Measurements from ENCODE around the gene S100A16.

S100A16 gene

DNA sequence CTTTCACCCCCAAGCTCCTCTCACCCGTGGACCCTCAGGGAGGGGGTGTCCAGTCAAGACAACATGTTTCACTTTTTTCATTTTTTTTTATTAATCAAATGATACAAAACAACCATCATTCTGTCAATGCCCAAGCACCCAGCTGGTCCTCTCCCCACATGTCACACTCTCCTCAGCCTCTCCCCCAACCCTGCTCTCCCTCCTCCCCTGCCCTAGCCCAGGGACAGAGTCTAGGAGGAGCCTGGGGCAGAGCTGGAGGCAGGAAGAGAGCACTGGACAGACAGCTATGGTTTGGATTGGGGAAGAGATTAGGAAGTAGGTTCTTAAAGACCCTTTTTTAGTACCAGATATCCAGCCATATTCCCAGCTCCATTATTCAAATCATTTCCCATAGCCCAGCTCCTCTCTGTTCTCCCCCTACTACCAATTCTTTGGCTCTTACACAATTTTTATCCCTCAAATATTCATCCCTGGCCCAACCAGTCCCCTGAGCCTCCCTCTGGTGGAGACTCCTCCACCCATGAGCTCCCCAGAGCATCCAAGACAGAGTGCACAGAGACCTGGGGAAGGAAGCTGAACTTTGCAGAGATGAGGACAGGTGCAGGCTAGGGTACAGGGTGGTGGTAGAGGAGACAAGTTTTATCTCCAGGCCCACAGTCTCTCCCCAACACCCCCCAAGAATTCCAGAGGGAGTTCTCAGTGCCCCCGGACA, 1.4 kb upstream of the S100A16 start:
- H3K27me3 ChIP-seq (ENCODE audit: insufficient read depth, low read depth, severe bottlenecking): no peaks in the 10 kb centered on the region
- TF ChIP-seq, protein P1, sequence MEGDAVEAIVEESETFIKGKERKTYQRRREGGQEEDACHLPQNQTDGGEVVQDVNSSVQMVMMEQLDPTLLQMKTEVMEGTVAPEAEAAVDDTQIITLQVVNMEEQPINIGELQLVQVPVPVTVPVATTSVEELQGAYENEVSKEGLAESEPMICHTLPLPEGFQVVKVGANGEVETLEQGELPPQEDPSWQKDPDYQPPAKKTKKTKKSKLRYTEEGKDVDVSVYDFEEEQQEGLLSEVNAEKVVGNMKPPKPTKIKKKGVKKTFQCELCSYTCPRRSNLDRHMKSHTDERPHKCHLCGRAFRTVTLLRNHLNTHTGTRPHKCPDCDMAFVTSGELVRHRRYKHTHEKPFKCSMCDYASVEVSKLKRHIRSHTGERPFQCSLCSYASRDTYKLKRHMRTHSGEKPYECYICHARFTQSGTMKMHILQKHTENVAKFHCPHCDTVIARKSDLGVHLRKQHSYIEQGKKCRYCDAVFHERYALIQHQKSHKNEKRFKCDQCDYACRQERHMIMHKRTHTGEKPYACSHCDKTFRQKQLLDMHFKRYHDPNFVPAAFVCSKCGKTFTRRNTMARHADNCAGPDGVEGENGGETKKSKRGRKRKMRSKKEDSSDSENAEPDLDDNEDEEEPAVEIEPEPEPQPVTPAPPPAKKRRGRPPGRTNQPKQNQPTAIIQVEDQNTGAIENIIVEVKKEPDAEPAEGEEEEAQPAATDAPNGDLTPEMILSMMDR (IDR thresholded peaks at IDR 0.05; ENCODE audit: low read depth, low read length): no peak
- no peak for DNase-seq
- no peaks in the 10 kb centered on the region for H3K9me3 ChIP-seq (ENCODE audit: severe bottlenecking)
- H3K36me3 ChIP-seq: peaks cover 19% of the 10 kb centered on the region
- H3K4me3 ChIP-seq (ENCODE audit: low read depth, low read length): no peak overlapping the region
- H3K27ac ChIP-seq: no peak overlapping the region

DNA sequence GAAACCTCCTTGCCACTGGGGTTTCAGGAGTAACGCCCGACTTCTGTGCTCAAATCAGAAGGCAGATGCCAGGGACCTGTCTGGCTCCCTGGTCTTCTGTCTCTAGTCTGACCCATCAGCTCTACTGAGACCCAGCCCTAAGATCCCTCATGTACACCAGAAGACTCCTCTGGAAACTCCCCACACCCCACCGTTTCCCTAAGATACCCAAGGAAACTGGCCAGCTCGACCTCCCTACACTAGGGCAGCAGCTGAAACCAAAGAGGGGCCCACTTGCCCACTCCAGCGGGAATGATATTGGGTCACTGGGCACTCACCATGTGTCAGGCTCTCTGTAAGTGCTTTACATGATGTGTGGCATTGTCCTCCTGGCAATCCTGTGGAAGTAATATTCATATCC, 469 bp upstream of the S100A16 start:
- H3K27ac ChIP-seq: no peak overlapping the region
- TF ChIP-seq, protein P1 (IDR thresholded peaks at IDR 0.05; ENCODE audit: low read depth, low read length): no peak
- H3K9me3 ChIP-seq (ENCODE audit: severe bottlenecking): no peaks in the 10 kb centered on the region
- no peak overlapping the region for H3K4me3 ChIP-seq (ENCODE audit: low read depth, low read length)
- peaks cover 10% of the 10 kb centered on the region for H3K36me3 ChIP-seq
- DNase-seq: no peak
- no peaks in the 10 kb centered on the region for H3K27me3 ChIP-seq (ENCODE audit: insufficient read depth, low read depth, severe bottlenecking)

DNA sequence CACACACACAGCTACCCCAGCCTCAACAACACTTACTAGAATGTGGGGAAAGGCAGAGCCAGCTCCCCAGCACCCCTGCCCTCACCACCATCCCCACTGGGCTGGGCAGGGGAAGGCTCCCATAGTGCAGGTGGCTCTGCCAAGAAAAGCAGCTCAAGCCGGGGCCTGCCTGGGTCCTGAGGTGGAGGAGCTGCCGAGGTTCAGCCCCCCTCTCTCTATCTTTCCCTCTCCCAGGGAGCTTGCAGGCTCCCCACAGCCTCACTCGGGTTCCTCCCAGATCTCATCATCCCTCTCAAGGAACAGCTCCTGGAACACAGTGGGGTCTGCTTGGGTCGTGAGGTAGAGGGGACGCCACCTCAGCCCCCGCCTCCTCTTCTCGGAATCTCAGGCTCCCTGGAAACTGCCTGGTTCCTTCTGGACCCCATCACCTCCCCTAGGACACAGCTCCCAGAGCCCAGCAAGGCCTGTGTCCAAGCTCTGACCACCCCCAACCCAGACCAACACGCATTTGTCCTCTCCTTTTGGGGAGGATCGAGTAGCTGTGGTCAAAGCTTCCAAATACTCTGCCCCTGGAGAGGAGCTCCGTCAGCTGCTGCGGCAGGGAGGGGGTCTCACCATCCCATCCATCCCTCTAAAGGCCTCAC, 704 bp downstream of the S100A16 start:
- Histone ChIP-seq H3K27ac (peak overlapping the region; percentile 5; the same call in 1 of the 2 replicates), H3K36me3 (no peaks in the 10 kb centered on the region; the same call in 1 of the 2 replicates), H3K9me3 (ENCODE audit: severe bottlenecking) (no peaks in the 10 kb centered on the region), H3K27me3 (ENCODE audit: insufficient read depth, low read depth, severe bottlenecking) (no peaks in the 10 kb centered on the region), H3K4me3 (ENCODE audit: low read depth, low read length) (peak overlapping the region; percentile 40)
- no peak for DNase-seq
- TF ChIP-seq, protein P1 (IDR thresholded peaks at IDR 0.05; ENCODE audit: low read depth, low read length): no peak

DNA sequence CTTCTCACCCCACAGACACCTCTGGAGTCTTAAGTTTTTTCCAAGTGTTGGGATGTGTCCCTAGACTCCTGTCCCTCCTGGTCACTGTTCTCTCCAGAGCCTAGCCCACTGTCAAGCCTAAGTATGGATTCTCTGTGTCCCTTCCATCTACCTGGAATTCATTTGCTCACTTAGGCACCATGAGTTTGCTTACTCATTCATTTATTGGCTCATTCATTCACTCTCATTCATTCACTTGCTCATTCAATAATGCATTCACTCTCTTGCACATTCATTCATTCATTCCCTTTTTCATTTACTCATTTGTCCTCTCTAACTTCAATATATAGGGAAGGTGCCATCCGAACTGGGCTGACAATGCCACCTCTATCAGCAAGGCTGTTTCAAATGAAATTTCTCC, 1.6 kb downstream of the S100A16 start:
- Histone ChIP-seq H3K36me3 (no peaks in the 10 kb centered on the region), H3K27me3 (ENCODE audit: insufficient read depth, low read depth, severe bottlenecking) (no peaks in the 10 kb centered on the region), H3K27ac (no peak overlapping the region), H3K9me3 (ENCODE audit: severe bottlenecking) (no peaks in the 10 kb centered on the region), H3K4me3 (ENCODE audit: low read depth, low read length) (no peak overlapping the region)
- TF ChIP-seq, protein P1 (IDR thresholded peaks at IDR 0.05; ENCODE audit: low read depth, low read length): no peak
- DNase-seq: no peak

DNA sequence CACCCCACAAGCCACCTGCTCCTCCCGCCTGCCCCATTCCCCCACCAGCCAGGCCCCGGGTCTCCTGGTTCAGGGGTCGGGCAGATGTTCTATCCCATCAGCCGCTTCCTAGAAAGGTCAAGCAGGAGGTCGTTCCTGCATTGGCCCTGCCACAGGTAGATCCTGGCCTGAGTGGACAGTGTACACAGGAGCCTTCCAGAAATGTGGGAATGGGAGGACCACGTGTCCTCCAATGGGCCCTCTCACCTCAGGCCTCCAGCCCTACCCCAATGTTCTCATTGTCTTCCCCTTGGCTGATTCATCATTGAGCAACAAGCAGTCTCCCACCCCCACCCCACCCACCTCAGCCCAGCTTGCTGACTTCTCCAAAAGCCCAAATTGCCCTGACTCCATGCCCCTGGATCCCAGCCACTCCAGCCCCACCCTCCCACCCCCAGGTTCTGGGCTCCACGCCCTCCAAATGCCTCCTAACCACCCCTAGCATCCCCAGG, 2.1 kb downstream of the S100A16 start:
- Histone ChIP-seq H3K4me3 (ENCODE audit: low read depth, low read length) (no peak overlapping the region), H3K27ac (no peak overlapping the region), H3K9me3 (ENCODE audit: severe bottlenecking) (no peaks in the 10 kb centered on the region), H3K36me3 (no peaks in the 10 kb centered on the region), H3K27me3 (ENCODE audit: insufficient read depth, low read depth, severe bottlenecking) (no peaks in the 10 kb centered on the region)
- no peak for DNase-seq
- TF ChIP-seq, protein P1 (IDR thresholded peaks at IDR 0.05; ENCODE audit: low read depth, low read length): no peak

Measured in WERI-Rb-1 (cell line).